ENCODE measurements around the gene GTF2F2.

Gene GTF2F2

DNA sequence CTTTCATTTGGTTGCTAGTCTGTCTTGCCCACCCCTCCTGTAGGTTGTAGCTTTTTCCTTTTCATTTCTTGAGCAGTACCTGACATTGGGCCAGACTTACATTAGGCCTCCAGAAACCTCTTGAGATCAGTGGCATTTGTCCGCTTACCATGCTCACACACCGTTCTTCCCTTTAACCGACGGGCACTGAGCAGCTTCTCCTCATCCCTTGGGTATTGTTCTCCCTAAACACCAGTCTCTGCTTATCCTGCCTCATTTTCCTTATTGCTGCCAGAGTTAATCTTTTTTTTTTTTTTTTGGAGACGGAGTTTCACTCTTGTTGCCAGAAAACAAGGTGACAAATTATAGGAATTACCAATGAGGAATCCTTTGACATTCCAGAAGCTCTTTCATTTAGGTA lies 107.7 kb downstream of the GTF2F2 start:
- H3K4me3 ChIP-seq (replicated peaks in 1 of 2; ENCODE audit: low read depth in 2 of 2, low read length in 2 of 2), result no peak overlapping the region
- TF ChIP-seq, protein P1, sequence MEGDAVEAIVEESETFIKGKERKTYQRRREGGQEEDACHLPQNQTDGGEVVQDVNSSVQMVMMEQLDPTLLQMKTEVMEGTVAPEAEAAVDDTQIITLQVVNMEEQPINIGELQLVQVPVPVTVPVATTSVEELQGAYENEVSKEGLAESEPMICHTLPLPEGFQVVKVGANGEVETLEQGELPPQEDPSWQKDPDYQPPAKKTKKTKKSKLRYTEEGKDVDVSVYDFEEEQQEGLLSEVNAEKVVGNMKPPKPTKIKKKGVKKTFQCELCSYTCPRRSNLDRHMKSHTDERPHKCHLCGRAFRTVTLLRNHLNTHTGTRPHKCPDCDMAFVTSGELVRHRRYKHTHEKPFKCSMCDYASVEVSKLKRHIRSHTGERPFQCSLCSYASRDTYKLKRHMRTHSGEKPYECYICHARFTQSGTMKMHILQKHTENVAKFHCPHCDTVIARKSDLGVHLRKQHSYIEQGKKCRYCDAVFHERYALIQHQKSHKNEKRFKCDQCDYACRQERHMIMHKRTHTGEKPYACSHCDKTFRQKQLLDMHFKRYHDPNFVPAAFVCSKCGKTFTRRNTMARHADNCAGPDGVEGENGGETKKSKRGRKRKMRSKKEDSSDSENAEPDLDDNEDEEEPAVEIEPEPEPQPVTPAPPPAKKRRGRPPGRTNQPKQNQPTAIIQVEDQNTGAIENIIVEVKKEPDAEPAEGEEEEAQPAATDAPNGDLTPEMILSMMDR (IDR thresholded peaks at IDR 0.05; ENCODE audit: low read depth, low read length), result no peak
- no peak for DNase-seq (ENCODE audit: low read depth in 2 of 2)

DNA sequence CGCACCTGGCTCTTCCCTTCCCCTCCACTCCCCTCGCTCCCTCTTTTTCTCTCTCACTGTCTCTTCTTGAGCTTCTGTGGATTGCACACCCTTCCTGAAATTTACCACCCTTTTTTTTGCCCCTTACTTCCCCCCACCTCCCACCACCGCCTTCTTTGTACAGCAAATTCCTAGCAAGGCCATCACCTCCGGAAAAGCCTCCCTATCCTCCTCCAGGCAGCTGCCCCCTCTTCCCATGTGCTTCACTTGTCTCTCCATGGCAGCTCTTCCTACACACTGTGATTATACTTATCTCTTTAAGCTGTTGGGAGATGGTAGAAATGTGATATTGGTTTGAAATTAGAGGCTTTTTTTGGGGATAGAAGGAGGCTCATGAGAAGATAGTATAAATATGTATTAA lies 108.9 kb downstream of the GTF2F2 start:
- TF ChIP-seq, protein P1 (IDR thresholded peaks at IDR 0.05; ENCODE audit: low read depth, low read length), result no peak
- H3K4me3 ChIP-seq (replicated peaks in 1 of 2; ENCODE audit: low read depth in 2 of 2, low read length in 2 of 2), result no peak overlapping the region
- no peak for DNase-seq (ENCODE audit: low read depth in 2 of 2)

DNA sequence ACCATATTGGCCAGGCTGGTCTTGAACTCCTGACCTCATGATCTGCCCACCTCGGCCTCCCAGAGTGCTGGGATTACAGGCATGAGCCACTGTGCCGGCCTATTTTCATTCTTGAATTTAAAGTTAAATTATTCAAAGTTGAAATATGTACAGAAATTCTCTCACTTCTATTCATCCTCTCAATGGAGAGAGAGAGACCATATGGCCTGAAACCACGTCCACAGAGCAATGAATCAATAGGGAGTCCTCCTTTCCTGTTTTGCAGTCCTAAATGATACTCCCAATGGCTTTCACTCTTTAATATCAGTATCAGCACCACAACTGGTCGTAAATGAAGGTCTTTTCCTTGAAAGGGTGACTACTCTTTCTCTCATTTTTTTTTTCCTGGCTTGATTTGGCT lies 111.0 kb downstream of the GTF2F2 start:
- TF ChIP-seq, protein P1 (IDR thresholded peaks at IDR 0.05; ENCODE audit: low read depth, low read length), result no peak
- H3K4me3 ChIP-seq (replicated peaks in 1 of 2; ENCODE audit: low read depth in 2 of 2, low read length in 2 of 2), result no peak overlapping the region
- DNase-seq (ENCODE audit: low read depth in 2 of 2), result no peak

DNA sequence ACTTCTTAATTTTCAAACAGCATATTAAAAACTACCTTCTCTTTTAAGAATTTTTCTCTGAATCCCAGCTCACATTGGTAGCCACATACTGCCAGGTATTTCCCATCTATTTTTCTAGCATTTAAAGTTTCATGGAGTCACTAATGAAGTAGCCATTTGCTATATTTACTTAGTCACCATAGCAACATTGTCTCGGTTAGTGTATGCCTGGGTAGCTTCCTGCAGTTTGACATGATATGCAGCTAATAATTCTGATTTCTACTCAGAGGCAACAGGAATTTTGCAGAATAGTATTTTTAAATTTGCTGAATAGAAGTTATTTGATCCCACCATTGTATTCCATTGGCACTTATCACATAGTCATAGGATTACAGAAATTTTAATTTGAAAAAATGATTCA lies 111.4 kb downstream of the GTF2F2 start:
- peak; percentile 63 to 64 for DNase-seq (ENCODE audit: low read depth in 2 of 2)
- no peak overlapping the region for H3K4me3 ChIP-seq (replicated peaks in 1 of 2; ENCODE audit: low read depth in 2 of 2, low read length in 2 of 2)
- TF ChIP-seq, protein P1 (IDR thresholded peaks at IDR 0.05; ENCODE audit: low read depth, low read length), result no peak

DNA sequence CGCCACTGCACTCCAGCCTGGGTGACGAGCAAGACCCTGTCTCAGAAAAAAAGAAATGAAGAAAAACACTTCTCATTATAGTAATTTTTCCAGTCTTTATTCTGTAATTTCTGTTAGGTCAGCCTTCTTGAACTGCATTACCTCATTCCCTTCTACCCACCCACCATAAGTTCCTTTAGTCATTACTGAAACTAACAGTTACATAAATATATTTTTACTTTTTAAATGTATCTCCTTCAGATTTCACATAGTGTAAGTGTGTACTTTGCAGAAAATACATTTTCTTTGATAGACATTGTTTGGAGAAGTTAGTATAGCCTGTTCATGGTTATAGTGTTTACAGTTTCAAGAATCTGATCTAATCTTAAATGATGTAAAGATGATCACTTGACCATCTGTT lies 112.3 kb downstream of the GTF2F2 start:
- H3K4me3 ChIP-seq (replicated peaks in 1 of 2; ENCODE audit: low read depth in 2 of 2, low read length in 2 of 2), result no peak overlapping the region
- DNase-seq (ENCODE audit: low read depth in 2 of 2), result no peak
- TF ChIP-seq, protein P1 (IDR thresholded peaks at IDR 0.05; ENCODE audit: low read depth, low read length), result no peak

DNA sequence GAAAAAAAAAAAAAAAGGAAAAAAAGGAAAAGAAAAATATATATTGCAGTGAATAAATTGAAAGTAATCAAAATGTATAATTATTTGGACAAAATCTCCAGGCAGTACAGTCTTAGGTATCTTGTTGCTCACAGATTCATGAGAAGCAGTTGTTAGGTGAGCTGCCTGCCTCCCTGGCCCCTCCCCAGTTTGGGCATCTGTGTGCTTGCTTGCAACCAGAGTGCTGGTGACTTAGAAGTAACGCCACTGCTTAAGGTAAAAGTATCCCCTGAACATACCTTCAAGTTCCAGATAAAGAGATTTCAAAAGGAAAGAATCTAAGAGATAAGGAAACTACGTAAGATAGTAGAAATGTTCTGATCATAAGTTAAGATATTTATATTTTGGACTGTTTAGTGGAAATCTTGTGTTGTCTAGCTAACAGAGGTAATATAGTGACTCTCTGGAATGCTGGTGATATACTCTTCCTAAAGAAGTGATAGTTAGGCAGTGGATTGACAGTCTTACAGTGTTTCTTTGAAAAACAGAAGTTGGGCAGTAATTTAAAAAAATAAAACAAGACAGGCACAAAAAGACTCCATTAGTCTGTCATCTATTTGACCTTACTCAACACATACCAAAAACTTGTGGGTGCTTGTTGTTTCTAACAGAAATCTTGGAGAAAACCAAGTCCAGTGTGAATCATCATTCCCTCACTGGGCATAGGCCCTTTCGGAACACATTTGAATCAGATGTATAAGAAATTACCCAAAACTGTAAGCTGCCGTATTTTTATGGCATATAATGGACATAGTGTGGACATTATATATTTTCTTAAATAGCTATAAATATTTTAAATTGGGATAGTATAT lies 118.9 kb downstream of the GTF2F2 start:
- TF ChIP-seq, protein P1 (IDR thresholded peaks at IDR 0.05; ENCODE audit: low read depth, low read length), result no peak
- H3K4me3 ChIP-seq (replicated peaks in 1 of 2; ENCODE audit: low read depth in 2 of 2, low read length in 2 of 2), result no peak overlapping the region
- DNase-seq (ENCODE audit: low read depth in 2 of 2), result peak; percentile 35 to 70
